K562 (cell line): ENCODE data around the gene CD164. TPM values are rescaled to one million over a fixed set of nuclear protein-coding genes. Genes with fewer than 3 reads are reported as not detected.

ENCODE experiments used
- ATAC-seq: fragments of 200-7000 bp; cut with Tn5 transposase; 3 replicates; pipeline ENCODE4 v1.9.1; 2020; ENCODE audit warnings: moderate library complexity
- BruUV-seq: library from RNA; stranded (reverse); fragments of 400-500 nt; replicated peaks from 2 replicates; lab custom pipeline; 2021; lab: Mats Ljungman, UMichigan
- CTCF ChIA-PET: fragments of 300-600 bp; formaldehyde crosslinking; extraction: SDS; loops from one replicate; lab custom pipeline; 2021; ENCODE audit warnings: low intra/inter-chr PET ratio; lab: Yijun Ruan, JAX
- POLR2A ChIA-PET: fragments of 300-600, 350-650 bp; sonication (Branson Sonifier 250); formaldehyde crosslinking; extraction: SDS; loops from one replicate; lab custom pipeline; 2021; ENCODE audit warnings: antibody characterized with exemption, inconsistent platforms; lab: Yijun Ruan, JAX
- DNase-seq, 4 experiments: peaks; one replicate each; pipeline versions ENCODE4 v3.0.0 to v3.0.0-alpha.2; 2011 to 2018; ENCODE audit warnings: low spot score in 3 of 4, mixed read lengths in 3 of 4; ENCODE audit errors: extremely low read depth in 1 of 4
- FAIRE-seq: peaks from 2 replicates; lab custom pipeline; 2011; peaks lifted over from hg19 to GRCh38; lab: Jason Lieb, UNC
- H2AFZ ChIP-seq: 2 replicates; pipeline ENCODE4 v1.6.0; 2011; ENCODE audit warnings: low read depth, low read length, control low read depth, inconsistent platforms
- H3K27ac ChIP-seq: fragments of 200-600 bp; 3 replicates; pipeline ENCODE4 v1.8.0; 2011; ENCODE audit warnings: low read depth, mild to moderate bottlenecking, control low read depth, inconsistent platforms, low read length, moderate library complexity, mixed read lengths; ENCODE audit errors: extremely low read depth
- H3K27me3 ChIP-seq, 2 experiments: fragments of 300-600 bp in 1 of 2; 2 replicates in 1 of 2; 3 replicates in 1 of 2; pipeline versions ENCODE4 v1.6.0 to v1.8.0; 2011; ENCODE audit warnings: inconsistent platforms in 2 of 2, low read length in 2 of 2, mild to moderate bottlenecking in 1 of 2, mixed read lengths in 1 of 2, moderate library complexity in 1 of 2; ENCODE audit not compliant: control insufficient read depth in 2 of 2, insufficient read depth in 2 of 2
- H3K36me3 ChIP-seq: fragments of 300-600 bp; 3 replicates; pipeline ENCODE4 v1.8.0; 2011; ENCODE audit warnings: mild to moderate bottlenecking, low read length, inconsistent platforms; ENCODE audit not compliant: control insufficient read depth, insufficient read depth
- H3K4me1 ChIP-seq, 2 experiments: fragments of 200-600 bp in 1 of 2; replicated peaks in 1 of 2; 2 replicates in 1 of 2; 3 replicates in 1 of 2; pipeline versions ENCODE4 v1.5.1 to v1.8.0; 2011; ENCODE audit warnings: inconsistent platforms in 2 of 2, low read length in 2 of 2, mild to moderate bottlenecking in 1 of 2, mixed read lengths in 1 of 2, moderate library complexity in 1 of 2; ENCODE audit not compliant: control insufficient read depth in 2 of 2, insufficient read depth in 2 of 2
- H3K4me2 ChIP-seq: 2 replicates; pipeline ENCODE4 v1.6.1; 2011; ENCODE audit warnings: low read length, control low read depth, inconsistent platforms, mixed read lengths; ENCODE audit not compliant: insufficient read depth
- H3K4me3 ChIP-seq: fragments of 200-600 bp; sonication (generic), shearing (Covaris generic); 2 replicates; pipeline ENCODE4 v1.5.1; 2016; ENCODE audit warnings: control low read depth, inconsistent platforms
- H3K79me2 ChIP-seq: fragments of 200-600 bp; 3 replicates; pipeline ENCODE4 v1.8.0; 2011; ENCODE audit warnings: low read length, inconsistent platforms; ENCODE audit not compliant: control insufficient read depth, insufficient read depth
- H3K9ac ChIP-seq, 2 experiments: 2 replicates each; pipeline versions ENCODE4 v1.6.0 to v1.6.1; 2011; ENCODE audit warnings: low read depth in 2 of 2, low read length in 2 of 2, control low read depth in 1 of 2, inconsistent platforms in 1 of 2, mild to moderate bottlenecking in 1 of 2, mixed read lengths in 1 of 2; ENCODE audit not compliant: insufficient read depth in 1 of 2
- H3K9me1 ChIP-seq: one replicate; pipeline ENCODE4 v1.6.0; 2011; ENCODE audit warnings: inconsistent platforms, mild to moderate bottlenecking, low read length, moderate library complexity; ENCODE audit not compliant: control insufficient read depth, insufficient read depth
- H3K9me3 ChIP-seq: replicated peaks from 2 replicates; pipeline ENCODE4 v1.5.1; 2011; ENCODE audit warnings: low read depth, low read length, inconsistent platforms; ENCODE audit not compliant: control insufficient read depth, insufficient read depth
- H4K20me1 ChIP-seq: replicated peaks from 2 replicates; pipeline ENCODE4 v1.6.1; 2011; ENCODE audit warnings: low read length, inconsistent platforms, mixed read lengths; ENCODE audit not compliant: control insufficient read depth, insufficient read depth
- ATF4 ChIP-seq: fragments of 450-650 bp; formaldehyde crosslinking; IDR thresholded peaks from 2 replicates; pipeline ENCODE4 v1.4.0; 2022; ENCODE audit warnings: mild to moderate bottlenecking, moderate library complexity
- BRF1 ChIP-seq: IDR thresholded peaks from 3 replicates; pipeline ENCODE4 v1.6.1; 2011; ENCODE audit warnings: borderline replicate concordance, mild to moderate bottlenecking; ENCODE audit not compliant: insufficient read length; ENCODE audit errors: extremely low read depth
- ERF ChIP-seq: fragments of 450-650 bp; formaldehyde crosslinking; IDR thresholded peaks from 2 replicates; pipeline ENCODE4 v1.4.0; 2020; ENCODE audit warnings: mild to moderate bottlenecking, mixed read lengths
- HIVEP1 ChIP-seq: fragments of 250-450 bp; sonication (Bioruptor Pico); IDR thresholded peaks from 2 replicates; pipeline ENCODE4 v1.4.0; 2020; ENCODE audit warnings: mild to moderate bottlenecking
- ILK ChIP-seq: fragments of 450-650 bp; IDR thresholded peaks from 2 replicates; pipeline ENCODE4 v1.6.1; 2016; ENCODE audit warnings: missing genetic modification characterization, low read depth, mild to moderate bottlenecking, missing compliant biosample characterization, moderate library complexity, borderline replicate concordance
- NR3C1 ChIP-seq: sonication (generic); formaldehyde crosslinking; IDR thresholded peaks from 2 replicates; pipeline ENCODE4 v1.8.1; 2022; ENCODE audit warnings: missing genetic modification reagents
- NR4A1 ChIP-seq, 2 experiments: fragments of 250-450 bp in 1 of 2; fragments of 450-650 bp in 1 of 2; sonication (Bioruptor Pico) in 1 of 2; IDR thresholded peaks; 2 replicates each; pipeline versions ENCODE4 v1.4.0 to v1.6.1; 2016 to 2020; ENCODE audit warnings: mild to moderate bottlenecking in 2 of 2, missing compliant biosample characterization in 1 of 2, missing genetic modification characterization in 1 of 2, moderate library complexity in 1 of 2
- NRF1 ChIP-seq, 2 experiments: fragments of 450-650 bp; IDR thresholded peaks in 1 of 2; conservative IDR thresholded peaks in 1 of 2; 2 replicates each; pipeline ENCODE4 v1.6.1; 2014; ENCODE audit warnings: mild to moderate bottlenecking in 2 of 2
- OTX1 ChIP-seq: fragments of 450-650 bp; formaldehyde crosslinking; IDR thresholded peaks from 2 replicates; pipeline ENCODE4 v1.4.0; 2022; ENCODE audit warnings: mild to moderate bottlenecking
- SNAPC5 ChIP-seq: fragments of 250-450 bp; sonication (Bioruptor Pico); IDR thresholded peaks from 2 replicates; pipeline ENCODE4 v1.8.0; 2021; ENCODE audit warnings: moderate library complexity, mild to moderate bottlenecking, inconsistent platforms
- SREBF2 ChIP-seq: sonication (generic); formaldehyde crosslinking; IDR thresholded peaks from 2 replicates; pipeline ENCODE4 v1.4.0; 2020; ENCODE audit warnings: mild to moderate bottlenecking, missing genetic modification reagents
- SRF ChIP-seq, 2 experiments: fragments of 250-450, 450-650 bp in 1 of 2; sonication (Bioruptor Pico) in 1 of 2; sonication (generic) in 1 of 2; formaldehyde crosslinking; IDR thresholded peaks; 2 replicates each; pipeline versions ENCODE4 v1.5.0 to v1.5.1; 2020 to 2022; ENCODE audit warnings: mild to moderate bottlenecking in 1 of 2, missing genetic modification reagents in 1 of 2
- SUPT5H ChIP-seq: fragments of 450-650 bp; IDR thresholded peaks from 2 replicates; pipeline ENCODE4 v1.6.1; 2016
- XRCC3 ChIP-seq: fragments of 450-650 bp; IDR thresholded peaks from 2 replicates; pipeline ENCODE4 v1.6.1; 2017; ENCODE audit warnings: mild to moderate bottlenecking, moderate library complexity
- XRCC4 ChIP-seq: IDR thresholded peaks from one replicate; pipeline ENCODE4 v1.6.1; 2011; ENCODE audit not compliant: insufficient read depth, insufficient read length; ENCODE audit errors: extremely low read depth
- ZFP36 ChIP-seq: fragments of 150-350 bp; IDR thresholded peaks from 2 replicates; pipeline ENCODE4 v1.6.1; 2018; ENCODE audit warnings: low read length, low read depth; ENCODE audit not compliant: partially characterized antibody
- ZNF699 ChIP-seq: fragments of 250-450 bp; sonication (Bioruptor Pico); IDR thresholded peaks from 2 replicates; pipeline ENCODE4 v1.8.0; 2021; ENCODE audit warnings: mild to moderate bottlenecking, moderate library complexity; ENCODE audit not compliant: insufficient replicate concordance
- WGBS: fragments of 100-300 bp; shearing (Covaris generic); methylation state at CpG from one replicate; pipeline ENCODE4 v1.1.6; 2016; ENCODE audit warnings: low coverage, mixed read lengths; ENCODE audit not compliant: insufficient coverage; ENCODE audit errors: missing lambda C conversion rate; 5-methylcytosine and 5-hydroxymethylcytosine counted together
- in situ Hi-C: fragments of 300-500 bp; cut with MboI; formaldehyde crosslinking; loops from 4 replicates; pipeline ENCODE4 v1.15.0; 2018; ENCODE audit warnings: inconsistent platforms, mixed read lengths
- intact Hi-C: fragments of 100-400 bp; cut with micrococcal nuclease; formaldehyde crosslinking; loops from 2 replicates; pipeline ENCODE4 v1.14.2; 2022
- polyA plus RNA-seq, 8 experiments: library from polyadenylated mRNA; depleted of rRNA in 4 of 8; stranded (reverse) in 5 of 8; unstranded in 3 of 8; fragments of >200 nt; fragmentation: Nextera tagmentation in 2 of 8; fragmentation: Illumina TruSeq in 1 of 8; extraction: Ambion mirVana in 2 of 8; extraction: Trizol in 1 of 8; gene quantifications; 2 replicates each; pipeline versions ENCODE4 v1.2.1 to v1.2.3, GENCODE V29; 2011 to 2014; ENCODE audit warnings: inconsistent platforms in 1 of 8, missing spikeins in 1 of 8
- total RNA-seq, 7 experiments: library from RNA; depleted of rRNA in 6 of 7; stranded (reverse); fragments of >200 nt in 6 of 7; fragmentation: Illumina TruSeq in 2 of 7; extraction: Trizol in 2 of 7; gene quantifications; 2 replicates each; pipeline versions ENCODE4 v1.2.1 to v1.2.3, GENCODE V29; 2011 to 2021; ENCODE audit warnings: low replicate concordance in 1 of 7
- TF ChIP-seq, protein P1 (sequence below): sonication (generic); formaldehyde crosslinking; IDR thresholded peaks from 2 replicates; pipeline ENCODE4 v1.8.1; 2023; ENCODE audit warnings: mild to moderate bottlenecking, missing genetic modification reagents, moderate library complexity

Gene CD164
- total and polyA plus RNA-seq, 9 of the 15 experiments (the other 6 are each of a cell fraction or from before 2014, with no cell fraction given) = 79.5 to 317 (median 165) TPM

GRCh38 chr6:109330263-109330662 lies 52.0 kb downstream of the CD164 start:
- Histone ChIP-seq H2AFZ (no peak overlapping the region), H3K9ac (no peak overlapping the region), H3K79me2 (no peaks in the 10 kb centered on the region), H3K4me2 (no peak overlapping the region), H3K4me3 (no peak overlapping the region), H3K9me3 (no peaks in the 10 kb centered on the region), H3K4me1 (peaks cover 0 to 5% of the 10 kb centered on the region in 2 experiments; a peak in 2 of 5 replicates), H3K27me3 (no peaks in the 10 kb centered on the region), H3K9me1 (no peaks in the 10 kb centered on the region), H3K36me3 (no peaks in the 10 kb centered on the region), H3K27ac (no peak overlapping the region), H4K20me1 (no peaks in the 10 kb centered on the region)
- intact Hi-C loops (no loop called here), in situ Hi-C loops (no loop called here)
- DNase-seq (no peak), ATAC-seq (no peak), FAIRE-seq (no peak)
- no TSS peak for BruUV-seq
- CTCF ChIA-PET = no interaction called here
- WGBS = 88% methylated on average over 2 of the region's 2 CpGs
- TF ChIP-seq NR3C1 (CRISPR knock-in tag) (no peak), ILK (no peak), XRCC3 (no peak), OTX1 (no peak), SREBF2 (CRISPR knock-in tag) (no peak), HIVEP1 (CRISPR knock-in tag) (no peak), ATF4 (CRISPR knock-in tag) (no peak), SNAPC5 (CRISPR knock-in tag) (no peak), BRF1 (no peak), ZNF699 (CRISPR knock-in tag) (no peak), NR4A1 (CRISPR knock-in tag; IDR thresholded peaks at IDR 0.05) (no peak), NR4A1 (tag; IDR thresholded peaks at IDR 0.05) (no peak), SUPT5H (no peak), ZFP36 (no peak), NRF1 (conservative IDR thresholded peaks at IDR 0.05 in 1 of 2, IDR thresholded peaks at IDR 0.05 in 1 of 2) (no peak), SRF (CRISPR knock-in tag; IDR thresholded peaks at IDR 0.05) (no peak), ERF (CRISPR knock-in tag) (no peak), XRCC4 (no peak)
- TF ChIP-seq, protein P1, sequence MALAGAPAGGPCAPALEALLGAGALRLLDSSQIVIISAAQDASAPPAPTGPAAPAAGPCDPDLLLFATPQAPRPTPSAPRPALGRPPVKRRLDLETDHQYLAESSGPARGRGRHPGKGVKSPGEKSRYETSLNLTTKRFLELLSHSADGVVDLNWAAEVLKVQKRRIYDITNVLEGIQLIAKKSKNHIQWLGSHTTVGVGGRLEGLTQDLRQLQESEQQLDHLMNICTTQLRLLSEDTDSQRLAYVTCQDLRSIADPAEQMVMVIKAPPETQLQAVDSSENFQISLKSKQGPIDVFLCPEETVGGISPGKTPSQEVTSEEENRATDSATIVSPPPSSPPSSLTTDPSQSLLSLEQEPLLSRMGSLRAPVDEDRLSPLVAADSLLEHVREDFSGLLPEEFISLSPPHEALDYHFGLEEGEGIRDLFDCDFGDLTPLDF = no peak
- POLR2A ChIA-PET = interaction anchor here (0.7 to 1.1 kb wide), 2 partner anchors 14 to 27 kb away, joined by 3 to 5 read pairs; no protein-coding TSS in a partner anchor
